Progenitor cell of endocrine pancreas (in vitro differentiated cells): ENCODE measurements around the gene TIRAP. TPM values are rescaled to one million over a fixed set of nuclear protein-coding genes. Genes with fewer than 3 reads are reported as not detected.
A peak's percentile ranks its signal among the peaks of the same experiment; 100 is the strongest.

ENCODE experiments used
- DNase-seq: peaks from one replicate; pipeline ENCODE4 v3.0.0; 2021; ENCODE audit warnings: low spot score; ENCODE audit not compliant: unreplicated experiment
- H3K27ac Mint-ChIP-seq: 2 replicates; pipeline ENCODE4 v1.8.0; 2021; ENCODE audit warnings: mild to moderate bottlenecking, moderate library complexity, mixed read lengths
- H3K27me3 Mint-ChIP-seq: 2 replicates; pipeline ENCODE4 v1.8.0; 2021; ENCODE audit warnings: mixed read lengths
- H3K36me3 Mint-ChIP-seq: 2 replicates; pipeline ENCODE4 v1.8.0; 2022; ENCODE audit warnings: mixed read lengths; ENCODE audit not compliant: insufficient read depth
- H3K4me1 Mint-ChIP-seq: 2 replicates; pipeline ENCODE4 v1.8.0; 2021; ENCODE audit warnings: low read depth, mixed read lengths
- H3K4me3 Mint-ChIP-seq: 2 replicates; pipeline ENCODE4 v1.8.0; 2021; ENCODE audit warnings: low read depth, mild to moderate bottlenecking, moderate library complexity, mixed read lengths
- H3K9me3 Mint-ChIP-seq: 2 replicates; pipeline ENCODE4 v1.8.0; 2021; ENCODE audit warnings: low read depth, mixed read lengths
- total RNA-seq: library from RNA; stranded (reverse); gene quantifications from 2 replicates; pipeline ENCODE4 v1.2.1, GENCODE V29; 2021
- TF ChIP-seq, protein P1 (sequence below): fragments of 200-600 bp; sonication (generic); IDR thresholded peaks from one replicate; pipeline ENCODE4 v1.5.0; 2021; ENCODE audit warnings: antibody characterized with exemption, mild to moderate bottlenecking; ENCODE audit not compliant: unreplicated experiment

TIRAP gene
- total RNA-seq, 1 donor from 2014 or later = 12.8 TPM

DNA sequence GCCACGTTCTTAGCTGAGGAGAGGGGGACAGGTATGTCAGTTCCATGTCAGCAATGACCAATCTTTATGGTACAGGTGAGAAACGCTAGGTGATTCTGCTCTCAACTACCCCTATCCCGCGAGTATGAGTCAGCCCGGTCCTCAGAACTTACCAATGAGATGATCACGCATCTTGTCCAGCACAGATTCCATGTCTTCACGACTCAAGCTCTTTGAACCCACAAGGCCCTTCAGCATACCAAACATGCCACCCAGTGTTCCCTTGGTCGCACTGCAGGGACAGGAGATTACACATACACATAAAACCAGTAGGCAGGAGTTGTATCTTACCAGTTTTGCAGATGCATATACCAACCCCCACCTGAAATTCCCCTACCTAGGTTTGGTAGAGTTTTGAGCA, 17.1 kb upstream of the TIRAP start:
- TF ChIP-seq, protein P1, sequence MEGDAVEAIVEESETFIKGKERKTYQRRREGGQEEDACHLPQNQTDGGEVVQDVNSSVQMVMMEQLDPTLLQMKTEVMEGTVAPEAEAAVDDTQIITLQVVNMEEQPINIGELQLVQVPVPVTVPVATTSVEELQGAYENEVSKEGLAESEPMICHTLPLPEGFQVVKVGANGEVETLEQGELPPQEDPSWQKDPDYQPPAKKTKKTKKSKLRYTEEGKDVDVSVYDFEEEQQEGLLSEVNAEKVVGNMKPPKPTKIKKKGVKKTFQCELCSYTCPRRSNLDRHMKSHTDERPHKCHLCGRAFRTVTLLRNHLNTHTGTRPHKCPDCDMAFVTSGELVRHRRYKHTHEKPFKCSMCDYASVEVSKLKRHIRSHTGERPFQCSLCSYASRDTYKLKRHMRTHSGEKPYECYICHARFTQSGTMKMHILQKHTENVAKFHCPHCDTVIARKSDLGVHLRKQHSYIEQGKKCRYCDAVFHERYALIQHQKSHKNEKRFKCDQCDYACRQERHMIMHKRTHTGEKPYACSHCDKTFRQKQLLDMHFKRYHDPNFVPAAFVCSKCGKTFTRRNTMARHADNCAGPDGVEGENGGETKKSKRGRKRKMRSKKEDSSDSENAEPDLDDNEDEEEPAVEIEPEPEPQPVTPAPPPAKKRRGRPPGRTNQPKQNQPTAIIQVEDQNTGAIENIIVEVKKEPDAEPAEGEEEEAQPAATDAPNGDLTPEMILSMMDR = no peak
- no peak for DNase-seq
- H3K36me3 Mint-ChIP-seq = peaks cover 24% of the 10 kb centered on the region
- H3K4me3 Mint-ChIP-seq = peak overlapping the region; percentile 7
- H3K27me3 Mint-ChIP-seq = no peaks in the 10 kb centered on the region
- peaks cover 19% of the 10 kb centered on the region for H3K4me1 Mint-ChIP-seq
- H3K9me3 Mint-ChIP-seq = no peaks in the 10 kb centered on the region
- H3K27ac Mint-ChIP-seq = no peak overlapping the region

DNA sequence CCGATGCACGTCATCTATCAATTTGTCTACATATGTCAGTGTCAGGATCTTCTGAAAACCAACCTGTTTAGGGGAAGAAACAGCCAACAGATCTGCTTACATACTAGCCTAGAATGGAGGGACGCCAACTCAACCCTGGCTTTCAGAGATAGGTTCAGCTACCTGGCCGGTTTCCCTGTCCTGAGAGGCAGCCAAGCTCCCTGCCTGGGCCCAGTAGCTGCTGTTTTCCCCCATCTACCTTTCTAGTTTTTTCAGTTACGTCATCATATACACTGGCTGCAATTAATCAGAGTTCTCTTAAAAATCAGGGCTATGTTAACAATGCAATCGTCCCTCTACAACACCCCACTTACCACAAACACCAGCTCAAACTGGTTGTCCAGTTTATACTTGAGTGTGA, 15.2 kb upstream of the TIRAP start:
- Mint-ChIP-seq H3K4me3 (peak overlapping the region; percentile 96), H3K4me1 (peaks cover 19% of the 10 kb centered on the region), H3K36me3 (peaks cover 25% of the 10 kb centered on the region), H3K9me3 (no peaks in the 10 kb centered on the region), H3K27me3 (no peaks in the 10 kb centered on the region), H3K27ac (peak overlapping the region; percentile 99)
- TF ChIP-seq, protein P1 = no peak
- no peak for DNase-seq

DNA sequence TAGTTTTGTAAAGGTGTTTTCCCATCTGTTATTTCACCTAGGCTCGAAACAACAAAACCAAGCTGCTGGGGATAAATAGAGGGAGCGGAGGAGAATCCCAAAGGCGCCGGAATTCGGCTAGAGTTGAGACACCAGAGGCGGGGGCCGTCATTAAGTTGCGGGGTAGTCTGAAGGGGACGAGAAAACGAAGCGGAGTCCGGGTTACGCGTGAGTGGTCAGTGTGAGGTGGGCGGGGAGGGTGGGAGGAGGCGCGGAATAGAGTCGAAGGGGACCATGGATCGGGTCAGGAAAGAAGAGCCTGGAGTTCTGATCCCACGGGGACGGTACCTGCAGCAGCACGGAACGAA, 14.6 kb upstream of the TIRAP start:
- peaks cover 21% of the 10 kb centered on the region for H3K36me3 Mint-ChIP-seq
- H3K27ac Mint-ChIP-seq = peak overlapping the region; percentile 99
- no peaks in the 10 kb centered on the region for H3K9me3 Mint-ChIP-seq
- TF ChIP-seq, protein P1 = no peak
- peaks cover 19% of the 10 kb centered on the region for H3K4me1 Mint-ChIP-seq
- peak overlapping the region; percentile 96 for H3K4me3 Mint-ChIP-seq
- DNase-seq = no peak
- no peaks in the 10 kb centered on the region for H3K27me3 Mint-ChIP-seq

DNA sequence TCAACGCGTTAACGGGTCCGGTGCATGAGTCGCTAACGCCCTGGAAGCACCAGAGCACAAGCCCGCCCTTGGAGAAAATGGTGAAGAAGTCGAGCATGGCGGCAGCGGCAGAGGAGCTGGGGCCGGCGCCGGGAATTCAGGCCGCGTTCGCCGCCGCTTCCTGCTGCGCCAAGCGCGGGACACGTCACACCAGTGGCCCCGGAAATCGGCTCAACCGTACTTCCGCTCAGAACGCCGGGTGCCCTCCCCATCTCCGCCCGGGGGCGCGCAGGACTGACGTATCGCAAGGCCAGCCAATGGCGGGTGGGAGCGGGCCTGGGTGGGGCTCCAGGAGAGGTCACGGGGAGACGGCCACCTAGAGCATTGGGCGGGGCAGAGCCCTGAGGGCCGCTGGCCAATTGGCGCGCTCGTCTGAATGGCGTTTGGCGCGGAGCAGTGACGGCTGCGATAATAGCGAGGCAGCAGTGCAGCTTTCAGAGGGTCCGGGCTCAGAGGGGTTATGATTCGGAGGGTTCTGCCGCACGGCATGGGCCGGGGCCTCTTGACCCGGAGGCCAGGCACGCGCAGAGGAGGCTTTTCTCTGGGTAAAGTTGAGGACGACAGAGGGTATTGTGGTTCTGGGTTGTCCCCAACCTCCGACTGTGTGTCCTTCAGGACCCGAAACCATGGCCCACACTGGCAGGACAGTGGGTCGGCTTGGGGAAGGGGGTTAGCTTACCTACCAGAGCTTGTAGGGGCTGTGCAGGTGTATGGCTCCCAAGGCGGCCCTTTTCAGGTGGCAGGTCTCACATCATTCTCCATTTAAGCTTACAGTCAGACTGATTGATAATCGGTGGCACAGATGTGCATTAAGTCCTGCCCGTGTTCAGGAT, 13.9 kb upstream of the TIRAP start, which contains the start of the genes FOXRED1 and SRPRA:
TSS of gene FOXRED1 (plus strand) at position 447 of the 872 bp plus-strand sequence. CDS start at position 500, 53 bp downstream.
TSS of gene SRPRA (minus strand) at position 188 of the 872 bp plus-strand sequence. CDS start at position 97, 91 bp downstream.
- H3K4me3 Mint-ChIP-seq = peak within 1 kb of the TSS; percentile 96
- TF ChIP-seq, protein P1 = no peak
- H3K36me3 Mint-ChIP-seq = peaks cover 18% of the 10 kb centered on the region
- H3K27me3 Mint-ChIP-seq = no peaks in the 10 kb centered on the region
- peak within 1 kb of the TSS; percentile 99 for H3K27ac Mint-ChIP-seq
- peaks cover 19% of the 10 kb centered on the region for H3K4me1 Mint-ChIP-seq
- H3K9me3 Mint-ChIP-seq = no peaks in the 10 kb centered on the region
- DNase-seq = peak; percentile 100

DNA sequence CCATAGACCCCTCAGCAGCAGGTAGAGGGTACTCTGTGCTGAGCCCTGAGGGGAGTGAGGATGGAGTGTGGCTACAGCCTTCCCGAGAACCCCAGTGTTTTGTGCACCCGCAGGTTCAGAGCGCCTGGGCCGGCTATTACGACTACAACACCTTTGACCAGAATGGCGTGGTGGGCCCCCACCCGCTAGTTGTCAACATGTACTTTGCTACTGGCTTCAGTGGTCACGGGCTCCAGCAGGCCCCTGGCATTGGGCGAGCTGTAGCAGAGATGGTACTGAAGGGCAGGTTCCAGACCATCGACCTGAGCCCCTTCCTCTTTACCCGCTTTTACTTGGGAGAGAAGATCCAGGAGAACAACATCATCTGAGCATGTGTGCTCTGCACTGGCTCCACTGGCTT, 5.6 kb upstream of the TIRAP start:
- Mint-ChIP-seq H3K27me3 (no peaks in the 10 kb centered on the region), H3K36me3 (peaks cover 11% of the 10 kb centered on the region), H3K4me3 (no peak overlapping the region), H3K4me1 (peaks cover 26% of the 10 kb centered on the region), H3K27ac (peak overlapping the region; percentile 48), H3K9me3 (no peaks in the 10 kb centered on the region)
- DNase-seq = no peak
- TF ChIP-seq, protein P1 = no peak
